DOHH2 (cell line): ENCODE data around the gene TMEM54.

Source experiments
- H3F3A ChIP-seq: fragments of 200-600 bp; sonication (generic), shearing (Covaris generic); 2 replicates; pipeline ENCODE4 v1.6.0; 2016; ENCODE audit warnings: antibody characterized with exemption, mild to moderate bottlenecking; ENCODE audit not compliant: control insufficient read depth, insufficient read depth
- H3K27ac ChIP-seq: fragments of 200-600 bp; sonication (generic); 2 replicates; pipeline ENCODE4 v1.5.1; 2014; ENCODE audit warnings: low read depth, mild to moderate bottlenecking, low read length, moderate library complexity
- H3K27me3 ChIP-seq: fragments of 200-600 bp; sonication (generic); 2 replicates; pipeline ENCODE4 v1.6.1; 2014; ENCODE audit warnings: mild to moderate bottlenecking, low read length, mixed read lengths; ENCODE audit not compliant: control insufficient read depth
- H3K36me3 ChIP-seq: fragments of 200-600 bp; sonication (generic); 2 replicates; pipeline ENCODE4 v1.6.1; 2014; ENCODE audit warnings: mild to moderate bottlenecking, low read length, moderate library complexity, mixed read lengths; ENCODE audit not compliant: control insufficient read depth
- H3K4me1 ChIP-seq: fragments of 200-600 bp; sonication (generic); 2 replicates; pipeline ENCODE4 v1.6.1; 2014; ENCODE audit warnings: mild to moderate bottlenecking, low read length, mixed read lengths; ENCODE audit not compliant: control insufficient read depth
- H3K4me2 ChIP-seq: fragments of 200-600 bp; sonication (generic); 2 replicates; pipeline ENCODE4 v1.6.0; 2014; ENCODE audit warnings: mild to moderate bottlenecking, low read length, moderate library complexity
- H3K4me3 ChIP-seq: fragments of 200-600 bp; sonication (generic); 2 replicates; pipeline ENCODE4 v1.5.1; 2014; ENCODE audit warnings: mild to moderate bottlenecking, low read length, mixed read lengths
- H3K79me2 ChIP-seq: fragments of 200-600 bp; sonication (generic); 2 replicates; pipeline ENCODE4 v1.6.1; 2014; ENCODE audit warnings: mild to moderate bottlenecking, low read length, mixed read lengths; ENCODE audit not compliant: control insufficient read depth
- H3K9me2 ChIP-seq: fragments of 200-600 bp; sonication (generic); replicated peaks from 2 replicates; pipeline ENCODE4 v1.6.1; 2014; ENCODE audit warnings: mild to moderate bottlenecking, low read length, mixed read lengths; ENCODE audit not compliant: control insufficient read depth
- H3K9me3 ChIP-seq: fragments of 200-600 bp; sonication (generic); 2 replicates; pipeline ENCODE4 v1.6.1; 2014; ENCODE audit warnings: antibody characterized with exemption, low read length, mixed read lengths; ENCODE audit not compliant: control insufficient read depth, insufficient read depth
- H4K20me1 ChIP-seq: fragments of 200-600 bp; sonication (generic); 2 replicates; pipeline ENCODE4 v1.6.0; 2014; ENCODE audit warnings: low read depth, mild to moderate bottlenecking, antibody characterized with exemption, low read length, moderate library complexity; ENCODE audit not compliant: control insufficient read depth, insufficient read depth
- EZH2phosphoT487 ChIP-seq: fragments of 200-600 bp; sonication (generic); IDR thresholded peaks from 2 replicates; pipeline ENCODE4 v1.6.1; 2017; ENCODE audit warnings: borderline replicate concordance, mild to moderate bottlenecking, antibody characterized with exemption, low read length, moderate library complexity, mixed read lengths
- TF ChIP-seq, protein P1 (sequence below): fragments of 200-600 bp; sonication (generic); IDR thresholded peaks from one replicate; pipeline ENCODE4 v1.5.1; 2014; ENCODE audit warnings: antibody characterized with exemption, mild to moderate bottlenecking, low read depth, low read length; ENCODE audit not compliant: poor library complexity, severe bottlenecking

The TMEM54 gene

DNA sequence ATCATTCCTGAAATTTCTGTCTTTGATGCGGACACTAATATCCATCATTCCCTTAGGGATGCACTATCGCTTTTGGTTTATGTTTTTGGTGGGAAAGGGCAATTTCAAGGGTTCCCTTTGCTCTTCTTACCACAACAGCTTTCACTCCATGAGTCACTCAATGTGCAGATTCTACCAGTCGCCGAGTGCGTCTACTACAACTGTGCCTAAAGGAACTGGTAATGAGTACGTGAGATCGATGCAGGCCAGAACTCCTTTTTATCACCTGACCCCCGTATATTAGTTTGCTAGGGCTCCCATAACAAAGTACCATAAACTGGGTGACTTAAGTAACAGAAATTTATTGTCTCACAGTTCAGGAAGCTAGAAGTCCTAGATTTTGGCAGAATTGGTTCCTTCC, 27.5 kb upstream of the TMEM54 start:
- H3K79me2 ChIP-seq = no peaks in the 10 kb centered on the region
- H3F3A ChIP-seq = peaks cover 2% of the 10 kb centered on the region
- H3K9me3 ChIP-seq = no peaks in the 10 kb centered on the region
- H3K4me2 ChIP-seq = no peak overlapping the region
- no peaks in the 10 kb centered on the region for H4K20me1 ChIP-seq
- no peak overlapping the region for H3K27ac ChIP-seq
- H3K4me3 ChIP-seq = no peak overlapping the region
- H3K4me1 ChIP-seq = peaks cover 3% of the 10 kb centered on the region
- peaks cover 10% of the 10 kb centered on the region for H3K36me3 ChIP-seq
- peaks cover 36% of the 10 kb centered on the region for H3K27me3 ChIP-seq
- TF ChIP-seq EZH2phosphoT487 = no peak
- TF ChIP-seq, protein P1, sequence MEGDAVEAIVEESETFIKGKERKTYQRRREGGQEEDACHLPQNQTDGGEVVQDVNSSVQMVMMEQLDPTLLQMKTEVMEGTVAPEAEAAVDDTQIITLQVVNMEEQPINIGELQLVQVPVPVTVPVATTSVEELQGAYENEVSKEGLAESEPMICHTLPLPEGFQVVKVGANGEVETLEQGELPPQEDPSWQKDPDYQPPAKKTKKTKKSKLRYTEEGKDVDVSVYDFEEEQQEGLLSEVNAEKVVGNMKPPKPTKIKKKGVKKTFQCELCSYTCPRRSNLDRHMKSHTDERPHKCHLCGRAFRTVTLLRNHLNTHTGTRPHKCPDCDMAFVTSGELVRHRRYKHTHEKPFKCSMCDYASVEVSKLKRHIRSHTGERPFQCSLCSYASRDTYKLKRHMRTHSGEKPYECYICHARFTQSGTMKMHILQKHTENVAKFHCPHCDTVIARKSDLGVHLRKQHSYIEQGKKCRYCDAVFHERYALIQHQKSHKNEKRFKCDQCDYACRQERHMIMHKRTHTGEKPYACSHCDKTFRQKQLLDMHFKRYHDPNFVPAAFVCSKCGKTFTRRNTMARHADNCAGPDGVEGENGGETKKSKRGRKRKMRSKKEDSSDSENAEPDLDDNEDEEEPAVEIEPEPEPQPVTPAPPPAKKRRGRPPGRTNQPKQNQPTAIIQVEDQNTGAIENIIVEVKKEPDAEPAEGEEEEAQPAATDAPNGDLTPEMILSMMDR = no peak
- H3K9me2 ChIP-seq = no peaks in the 10 kb centered on the region

DNA sequence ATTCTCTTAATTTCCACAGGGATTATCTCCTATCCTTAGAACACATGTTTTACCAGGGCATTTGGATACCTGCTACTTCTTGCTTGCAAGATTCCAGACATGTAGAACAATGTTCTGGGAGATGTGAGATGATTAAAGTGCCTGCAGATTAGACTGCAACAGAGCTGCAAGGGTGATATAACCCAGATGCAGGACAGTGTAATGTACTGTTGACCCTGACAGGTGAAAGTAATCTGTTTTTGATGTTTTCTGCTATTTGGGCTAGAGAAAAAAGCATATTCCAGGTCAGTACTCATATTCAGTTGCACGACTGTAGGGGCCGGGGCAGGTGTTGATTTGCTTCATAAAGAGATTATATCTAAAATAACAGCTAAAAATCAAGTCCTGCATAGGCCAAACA, 27.1 kb upstream of the TMEM54 start:
- Histone ChIP-seq H3K79me2 (no peaks in the 10 kb centered on the region), H3K27me3 (peaks cover 36% of the 10 kb centered on the region), H3K4me1 (no peaks in the 10 kb centered on the region)

DNA sequence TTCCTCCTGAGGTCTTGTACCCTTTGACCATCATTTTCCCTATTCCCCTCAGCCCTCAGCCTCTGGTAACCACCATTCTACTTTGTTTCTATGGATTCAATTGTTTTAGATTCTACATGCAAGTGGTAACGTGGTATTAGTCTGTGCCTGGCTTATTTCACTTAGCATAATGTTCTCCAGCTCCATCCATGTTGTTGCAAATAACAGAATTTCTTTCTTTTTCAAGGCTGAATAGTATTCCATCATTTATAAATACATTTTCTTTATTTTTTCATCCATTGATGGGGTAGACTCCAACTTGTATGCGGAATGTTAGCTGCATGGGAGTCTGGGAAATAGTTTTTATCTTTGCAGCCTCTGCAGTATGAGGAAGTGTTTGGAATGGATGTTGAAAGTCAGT, 26.3 kb upstream of the TMEM54 start:
- Histone ChIP-seq H4K20me1 (no peaks in the 10 kb centered on the region), H3K9me2 (no peaks in the 10 kb centered on the region), H3K79me2 (no peaks in the 10 kb centered on the region), H3K27ac (no peak overlapping the region), H3K4me3 (no peak overlapping the region), H3F3A (no peaks in the 10 kb centered on the region), H3K9me3 (no peaks in the 10 kb centered on the region), H3K4me2 (no peak overlapping the region), H3K36me3 (peaks cover 2% of the 10 kb centered on the region; the same call in 1 of the 2 replicates), H3K27me3 (peaks cover 43% of the 10 kb centered on the region), H3K4me1 (no peaks in the 10 kb centered on the region)
- TF ChIP-seq, protein P1 = no peak
- no peak for TF ChIP-seq EZH2phosphoT487

More for the DNA sequence above, 27.1 kb upstream of the TMEM54 start:
- no peak overlapping the region for H3K4me3 ChIP-seq
- no peaks in the 10 kb centered on the region for H3F3A ChIP-seq
- H3K9me2 ChIP-seq = no peaks in the 10 kb centered on the region
- no peak overlapping the region for H3K4me2 ChIP-seq
- H3K9me3 ChIP-seq = no peaks in the 10 kb centered on the region
- H4K20me1 ChIP-seq = no peaks in the 10 kb centered on the region
- H3K27ac ChIP-seq = no peak overlapping the region
- TF ChIP-seq, protein P1 = no peak
- TF ChIP-seq EZH2phosphoT487 = no peak
- peaks cover 7% of the 10 kb centered on the region for H3K36me3 ChIP-seq

DNA sequence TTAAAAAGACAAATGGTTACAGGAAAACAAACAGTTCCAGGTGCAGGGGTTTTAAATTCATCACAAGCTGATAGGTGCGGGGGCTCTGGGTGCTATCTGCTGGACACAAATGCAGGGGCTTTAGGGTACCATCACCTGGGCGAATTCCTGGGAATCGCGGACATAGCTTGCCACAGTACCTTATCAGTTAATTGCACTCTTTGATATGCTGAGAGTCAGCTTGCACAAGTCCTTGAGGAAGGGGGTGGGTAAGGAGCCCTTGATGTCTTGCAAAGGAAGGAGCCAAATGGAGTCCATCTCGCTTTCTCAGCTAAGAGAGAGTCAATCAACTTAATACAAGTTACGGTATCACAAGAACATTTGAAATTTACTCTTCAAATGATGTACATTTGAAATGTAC, 25.4 kb upstream of the TMEM54 start:
- Histone ChIP-seq H3K4me2 (no peak overlapping the region), H3K27ac (no peak overlapping the region), H3K9me3 (no peaks in the 10 kb centered on the region), H3K9me2 (no peaks in the 10 kb centered on the region), H3K79me2 (no peaks in the 10 kb centered on the region), H3K36me3 (no peaks in the 10 kb centered on the region), H3K4me1 (no peaks in the 10 kb centered on the region), H3K4me3 (no peak overlapping the region), H3F3A (no peaks in the 10 kb centered on the region), H3K27me3 (peaks cover 43% of the 10 kb centered on the region), H4K20me1 (no peaks in the 10 kb centered on the region)
- TF ChIP-seq EZH2phosphoT487 = no peak
- TF ChIP-seq, protein P1 = no peak
